ENCODE data around the gene MAMLD1. TPM values are rescaled to one million over a fixed set of nuclear protein-coding genes. Genes with fewer than 3 reads are reported as not detected.
"Not testable (repeated sequence)": the region's sequence is repeated elsewhere in the genome, so short reads cannot be mapped to it uniquely, and the experiment has no call there.

MAMLD1 gene
- total RNA-seq, 1 donor from 2014 or later, result 2.5 TPM

GRCh38 chrX:150337026-150337425 lies 26.1 kb upstream of the MAMLD1 start:
- no peak for TF ChIP-seq CTCF (conservative IDR thresholded peaks at IDR 0.05; ENCODE audit: low read depth, low read length)
- DNase-seq (ENCODE audit: low read depth), result no peak
- no peak overlapping the region for H3K4me3 ChIP-seq (ENCODE audit: low read depth, low read length)

GRCh38 chrX:150337536-150337935 lies 25.6 kb upstream of the MAMLD1 start:
- H3K4me3 ChIP-seq (ENCODE audit: low read depth, low read length), result no peak overlapping the region
- no peak for DNase-seq (ENCODE audit: low read depth)
- TF ChIP-seq CTCF (conservative IDR thresholded peaks at IDR 0.05; ENCODE audit: low read depth, low read length), result no peak

GRCh38 chrX:150338615-150339014 lies 24.5 kb upstream of the MAMLD1 start:
- DNase-seq (ENCODE audit: low read depth), result no peak
- no peak overlapping the region for H3K4me3 ChIP-seq (ENCODE audit: low read depth, low read length)
- TF ChIP-seq CTCF (conservative IDR thresholded peaks at IDR 0.05; ENCODE audit: low read depth, low read length), result no peak

GRCh38 chrX:150339736-150340135 lies 23.4 kb upstream of the MAMLD1 start:
- no peak for TF ChIP-seq CTCF (conservative IDR thresholded peaks at IDR 0.05; ENCODE audit: low read depth, low read length)
- no peak overlapping the region for H3K4me3 ChIP-seq (ENCODE audit: low read depth, low read length)
- DNase-seq (ENCODE audit: low read depth), result no peak

DNA sequence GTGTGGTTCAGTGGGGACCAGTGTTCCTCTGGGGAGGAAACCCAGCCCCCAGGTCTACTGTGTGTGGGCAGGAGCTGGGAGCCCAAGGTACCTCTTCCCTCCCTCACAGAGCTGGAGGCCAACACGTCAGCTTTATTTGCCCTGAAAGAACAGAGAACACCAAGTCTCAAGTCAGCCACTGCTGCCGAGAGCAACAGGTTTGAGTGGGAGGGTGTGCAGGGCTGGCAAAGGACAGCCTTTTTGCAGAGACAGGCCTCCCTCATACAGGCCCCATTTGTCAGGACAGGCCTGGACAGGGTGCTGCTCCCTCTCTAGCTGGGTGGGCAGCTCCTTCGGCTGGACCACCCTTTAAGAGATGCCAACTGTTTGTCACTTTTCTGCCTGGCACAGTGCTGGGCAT lies 22.8 kb upstream of the MAMLD1 start:
- not testable (repeated sequence) for H3K4me3 ChIP-seq (ENCODE audit: low read depth, low read length); DNase-seq (ENCODE audit: low read depth)

- no peak overlapping the region for H3K4me3 ChIP-seq (ENCODE audit: low read depth, low read length)
- no peak for TF ChIP-seq CTCF (conservative IDR thresholded peaks at IDR 0.05; ENCODE audit: low read depth, low read length)
- no peak for DNase-seq (ENCODE audit: low read depth)
Observed at GRCh38 chrX:150347471-150347870, 15.6 kb upstream of the MAMLD1 start.

DNA sequence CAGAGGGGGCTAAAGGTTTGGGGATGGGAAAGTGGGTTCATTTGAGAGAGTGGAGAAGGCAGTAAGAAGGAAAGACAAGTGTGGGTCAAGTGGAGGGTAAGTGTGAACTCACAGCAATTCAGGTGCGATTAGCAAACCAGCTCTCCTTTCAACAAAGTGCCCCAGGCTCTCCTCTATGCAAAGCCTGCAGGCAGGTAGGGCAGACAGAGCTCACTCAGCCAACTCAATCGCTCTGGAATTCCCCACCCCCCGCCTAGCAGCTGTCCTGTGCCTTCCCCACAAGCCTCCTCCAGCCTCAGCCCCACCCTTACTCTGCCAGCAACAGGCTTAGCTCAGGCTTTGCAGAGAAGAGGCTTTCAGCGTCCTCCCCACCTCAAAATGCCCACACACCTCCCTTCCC lies 14.8 kb upstream of the MAMLD1 start:
- DNase-seq (ENCODE audit: low read depth), result no peak
- no peak for TF ChIP-seq CTCF (conservative IDR thresholded peaks at IDR 0.05; ENCODE audit: low read depth, low read length)
- H3K4me3 ChIP-seq (ENCODE audit: low read depth, low read length), result no peak overlapping the region

- no peak for DNase-seq (ENCODE audit: low read depth)
- H3K4me3 ChIP-seq (ENCODE audit: low read depth, low read length), result no peak overlapping the region
- no peak for TF ChIP-seq CTCF (conservative IDR thresholded peaks at IDR 0.05; ENCODE audit: low read depth, low read length)
Observed at GRCh38 chrX:150352114-150352513, 11.0 kb upstream of the MAMLD1 start.
